ENCODE measurements around the gene COL12A1. TPM values are rescaled to one million over a fixed set of nuclear protein-coding genes. Genes with fewer than 3 reads are reported as not detected.

The COL12A1 gene
- total RNA-seq, 1 experiment from 2014 or later, result 29.3 TPM

DNA sequence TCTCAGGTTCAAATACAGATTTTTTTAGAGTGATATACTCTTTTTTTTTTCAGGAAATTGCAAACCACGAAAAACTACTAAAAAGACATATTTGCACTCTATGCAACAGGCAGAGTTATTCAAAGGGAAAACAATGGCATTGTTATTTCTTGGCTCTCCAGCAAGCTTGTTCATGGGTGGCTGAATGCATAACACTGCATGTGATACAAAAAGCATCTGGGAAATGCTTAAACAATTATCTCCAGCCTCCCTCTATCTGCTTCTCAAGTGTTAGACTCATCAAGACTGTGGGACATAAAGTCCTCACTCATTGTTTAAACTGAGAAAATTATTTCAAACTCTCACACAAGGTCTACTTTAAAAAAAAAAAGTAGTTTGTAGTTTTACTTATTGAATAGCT is 7.3 kb upstream of the COL12A1 start:
- Mint-ChIP-seq H3K27ac (ENCODE audit: unreplicated experiment) (no peak overlapping the region), H3K4me3 (ENCODE audit: low read depth, unreplicated experiment) (no peak overlapping the region)
- TF ChIP-seq, protein P1, sequence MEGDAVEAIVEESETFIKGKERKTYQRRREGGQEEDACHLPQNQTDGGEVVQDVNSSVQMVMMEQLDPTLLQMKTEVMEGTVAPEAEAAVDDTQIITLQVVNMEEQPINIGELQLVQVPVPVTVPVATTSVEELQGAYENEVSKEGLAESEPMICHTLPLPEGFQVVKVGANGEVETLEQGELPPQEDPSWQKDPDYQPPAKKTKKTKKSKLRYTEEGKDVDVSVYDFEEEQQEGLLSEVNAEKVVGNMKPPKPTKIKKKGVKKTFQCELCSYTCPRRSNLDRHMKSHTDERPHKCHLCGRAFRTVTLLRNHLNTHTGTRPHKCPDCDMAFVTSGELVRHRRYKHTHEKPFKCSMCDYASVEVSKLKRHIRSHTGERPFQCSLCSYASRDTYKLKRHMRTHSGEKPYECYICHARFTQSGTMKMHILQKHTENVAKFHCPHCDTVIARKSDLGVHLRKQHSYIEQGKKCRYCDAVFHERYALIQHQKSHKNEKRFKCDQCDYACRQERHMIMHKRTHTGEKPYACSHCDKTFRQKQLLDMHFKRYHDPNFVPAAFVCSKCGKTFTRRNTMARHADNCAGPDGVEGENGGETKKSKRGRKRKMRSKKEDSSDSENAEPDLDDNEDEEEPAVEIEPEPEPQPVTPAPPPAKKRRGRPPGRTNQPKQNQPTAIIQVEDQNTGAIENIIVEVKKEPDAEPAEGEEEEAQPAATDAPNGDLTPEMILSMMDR (IDR thresholded peaks at IDR 0.05; ENCODE audit: unreplicated experiment), result no peak

DNA sequence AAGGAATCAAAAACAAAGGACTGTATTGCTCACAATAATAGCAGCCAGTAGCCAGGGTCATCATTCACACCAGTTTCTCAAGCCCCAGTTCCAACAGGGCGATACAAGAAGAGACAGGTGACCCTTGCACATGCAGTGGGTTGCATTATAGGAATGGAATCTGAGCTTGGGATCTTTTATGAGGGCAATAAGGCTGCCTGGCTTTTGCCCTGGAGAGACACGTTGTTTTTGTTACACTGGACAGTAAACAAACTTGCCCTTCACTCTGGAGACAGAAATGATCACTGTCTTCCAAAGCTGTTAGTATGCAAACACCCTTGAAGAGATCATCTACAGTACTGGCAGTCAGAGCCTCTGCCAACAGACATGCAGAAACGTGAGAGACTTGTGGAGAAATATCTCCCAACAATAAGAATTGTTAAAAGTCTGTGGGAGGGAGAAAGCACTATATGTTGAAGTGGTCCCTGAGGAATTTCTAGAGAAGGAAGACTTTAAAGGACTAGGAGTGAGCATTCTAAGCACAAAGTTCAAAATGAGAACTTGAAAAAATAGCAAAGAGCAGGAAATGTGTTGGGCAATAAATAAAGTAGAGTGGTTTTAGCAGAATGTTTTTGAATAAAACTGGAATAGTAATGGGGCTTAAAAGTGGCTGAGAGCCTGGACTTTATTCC is 6.2 kb upstream of the COL12A1 start:
- no peak for DNase-seq
- TF ChIP-seq, protein P1 (IDR thresholded peaks at IDR 0.05; ENCODE audit: unreplicated experiment), result no peak
- H3K4me3 Mint-ChIP-seq (ENCODE audit: low read depth, unreplicated experiment), result no peak overlapping the region
- H3K9me3 Mint-ChIP-seq (ENCODE audit: low read depth, unreplicated experiment), result no peaks in the 10 kb centered on the region
- peaks cover 19% of the 10 kb centered on the region for H3K4me1 Mint-ChIP-seq (ENCODE audit: low read depth, unreplicated experiment)
- BruUV-seq (replicated peaks), result no TSS peak
- H3K36me3 Mint-ChIP-seq (ENCODE audit: insufficient read depth, unreplicated experiment), result no peaks in the 10 kb centered on the region
- intact Hi-C loops (cut with micrococcal nuclease; ENCODE audit: unreplicated experiment), result loop anchor here (1.0 kb wide), 1 partner anchor 1473 kb away; no protein-coding TSS in a partner anchor
- no peak overlapping the region for H3K27ac Mint-ChIP-seq (ENCODE audit: unreplicated experiment)
- peaks cover 18% of the 10 kb centered on the region for H3K27me3 Mint-ChIP-seq (ENCODE audit: unreplicated experiment)
- CTCF ChIA-PET, result interaction anchor here (1.5 kb wide), 1 partner anchor 1473 kb away, joined by 4 read pairs; no protein-coding TSS in a partner anchor

More for the DNA sequence above, 7.3 kb upstream of the COL12A1 start:
- no peak for DNase-seq
- CTCF ChIA-PET, result no interaction called here
- Mint-ChIP-seq H3K9me3 (ENCODE audit: low read depth, unreplicated experiment) (no peaks in the 10 kb centered on the region), H3K4me1 (ENCODE audit: low read depth, unreplicated experiment) (peaks cover 24% of the 10 kb centered on the region), H3K27me3 (ENCODE audit: unreplicated experiment) (peaks cover 8% of the 10 kb centered on the region), H3K36me3 (ENCODE audit: insufficient read depth, unreplicated experiment) (no peaks in the 10 kb centered on the region)
- intact Hi-C loops (cut with micrococcal nuclease; ENCODE audit: unreplicated experiment), result no loop called here
- no TSS peak for BruUV-seq (replicated peaks)

DNA sequence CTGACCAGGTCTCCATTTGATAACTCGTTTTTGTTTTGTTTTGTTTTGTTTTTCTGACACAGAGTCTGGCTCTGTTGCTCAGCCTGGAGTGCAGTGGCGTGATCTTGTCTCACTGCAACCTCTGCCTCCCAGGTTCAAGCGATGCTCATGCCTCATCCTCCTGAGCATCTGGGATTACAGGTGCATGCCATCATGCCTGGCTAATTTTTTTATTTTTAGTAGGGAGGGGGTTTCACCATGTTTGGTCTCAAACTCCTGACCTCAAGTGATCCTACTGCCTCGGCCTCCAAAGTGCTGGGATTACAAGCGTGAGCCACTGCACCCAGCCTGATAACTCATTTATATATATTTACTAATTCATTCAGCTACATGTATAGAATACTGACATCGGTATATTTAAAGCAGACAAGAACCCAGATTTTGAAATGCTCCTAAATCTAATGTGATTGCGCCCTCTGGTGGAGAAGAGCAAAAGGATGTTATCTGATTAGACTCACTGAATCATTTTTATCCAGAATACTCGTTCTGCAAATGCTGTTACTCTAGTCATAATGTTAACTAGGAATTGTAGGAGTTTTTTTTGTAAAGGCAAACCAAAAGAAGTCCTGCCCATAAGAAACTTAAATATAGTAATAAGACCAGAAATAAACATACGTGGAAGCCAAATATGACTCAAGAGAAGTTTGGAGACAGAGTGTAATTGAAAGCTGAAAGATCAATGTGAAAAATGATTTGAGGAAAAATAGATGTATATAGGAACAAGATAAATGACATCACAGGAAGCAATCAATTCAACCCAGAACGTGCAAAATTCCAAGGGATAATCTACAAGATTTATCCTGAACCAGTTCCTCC is 5.3 kb upstream of the COL12A1 start:
- H3K9me3 Mint-ChIP-seq (ENCODE audit: low read depth, unreplicated experiment), result no peaks in the 10 kb centered on the region
- intact Hi-C loops (cut with micrococcal nuclease; ENCODE audit: unreplicated experiment), result loop anchor here (1.0 kb wide), 1 partner anchor 1472 kb away; no protein-coding TSS in a partner anchor
- CTCF ChIA-PET, result interaction anchor here (0.6 to 1.5 kb wide), 3 partner anchors 294 to 1532 kb away, joined by 3 to 4 read pairs (median 4); no protein-coding TSS in a partner anchor
- peaks cover 1% of the 10 kb centered on the region for H3K36me3 Mint-ChIP-seq (ENCODE audit: insufficient read depth, unreplicated experiment)
- no peak overlapping the region for H3K4me3 Mint-ChIP-seq (ENCODE audit: low read depth, unreplicated experiment)
- peak; percentile 55 for DNase-seq
- peaks cover 28% of the 10 kb centered on the region for H3K27me3 Mint-ChIP-seq (ENCODE audit: unreplicated experiment)
- no peak overlapping the region for H3K27ac Mint-ChIP-seq (ENCODE audit: unreplicated experiment)
- H3K4me1 Mint-ChIP-seq (ENCODE audit: low read depth, unreplicated experiment), result peaks cover 26% of the 10 kb centered on the region
- BruUV-seq (replicated peaks), result no TSS peak
- TF ChIP-seq, protein P1 (IDR thresholded peaks at IDR 0.05; ENCODE audit: unreplicated experiment), result peak; percentile 65

DNA sequence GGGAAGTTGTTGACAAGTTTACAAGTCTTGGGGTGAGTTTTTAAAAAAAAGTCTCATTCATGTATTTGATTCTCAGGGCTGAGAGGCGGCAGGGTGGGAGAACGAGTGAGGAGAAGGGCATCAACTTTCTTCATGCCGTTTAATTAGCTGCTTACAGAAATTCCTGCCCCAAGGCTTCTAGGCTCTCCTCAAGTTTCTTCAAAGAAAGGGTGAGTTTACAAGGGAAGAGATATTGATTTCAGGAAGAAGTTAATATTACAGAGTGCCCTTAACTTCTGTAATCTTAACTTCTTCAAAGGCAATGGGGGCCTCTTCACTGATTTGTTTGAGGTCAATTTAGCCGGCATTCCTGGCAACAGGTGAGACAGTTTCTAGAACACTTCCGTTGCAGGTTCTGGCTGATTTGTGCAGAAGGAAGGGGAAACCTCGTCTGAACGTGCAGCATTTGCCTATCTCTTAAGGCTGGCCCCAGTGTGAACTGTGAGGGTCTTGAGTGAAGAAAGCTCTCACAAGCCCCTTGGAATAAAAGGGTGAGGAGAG is 3.4 kb upstream of the COL12A1 start:
- TF ChIP-seq, protein P1 (IDR thresholded peaks at IDR 0.05; ENCODE audit: unreplicated experiment), result no peak
- Mint-ChIP-seq H3K36me3 (ENCODE audit: insufficient read depth, unreplicated experiment) (peaks cover 20% of the 10 kb centered on the region), H3K27me3 (ENCODE audit: unreplicated experiment) (peaks cover 32% of the 10 kb centered on the region), H3K27ac (ENCODE audit: unreplicated experiment) (no peak overlapping the region), H3K4me1 (ENCODE audit: low read depth, unreplicated experiment) (peaks cover 29% of the 10 kb centered on the region), H3K9me3 (ENCODE audit: low read depth, unreplicated experiment) (no peaks in the 10 kb centered on the region), H3K4me3 (ENCODE audit: low read depth, unreplicated experiment) (peak overlapping the region; percentile 14)
- no TSS peak for BruUV-seq (replicated peaks)
- no peak for DNase-seq
- intact Hi-C loops (cut with micrococcal nuclease; ENCODE audit: unreplicated experiment), result loop anchor here (1.0 to 10.0 kb wide), 6 partner anchors 867 to 1532 kb away; no protein-coding TSS in a partner anchor
- CTCF ChIA-PET, result interaction anchor here (0.7 to 2.3 kb wide), 21 partner anchors 8 to 1470 kb away, joined by 3 to 16 read pairs (median 3); partner anchors contain the start of gene COX7A2

All from Calu3 (cell line).